ENCODE data around the gene KCNIP3. TPM values are rescaled to one million over a fixed set of nuclear protein-coding genes. Genes with fewer than 3 reads are reported as not detected.
"Not testable (repeated sequence)": the region's sequence is repeated elsewhere in the genome, so short reads cannot be mapped to it uniquely, and the experiment has no call there.

The KCNIP3 gene
- total RNA-seq, 1 experiment from 2014 or later, result 0.74 TPM

- DNase-seq (ENCODE audit: low spot score), result no peak
These were observed 49.9 kb downstream of the KCNIP3 start for GRCh38 chr2:95346738-95347671.

- DNase-seq (ENCODE audit: low spot score), result no peak
These were observed 50.8 kb downstream of the KCNIP3 start for GRCh38 chr2:95347681-95348608.

- no peak for DNase-seq (ENCODE audit: low spot score)
These were observed 51.7 kb downstream of the KCNIP3 start for GRCh38 chr2:95348609-95349567.

GRCh38 chr2:95349568-95350322, 52.6 kb downstream of the KCNIP3 start:
- no peak for DNase-seq (ENCODE audit: low spot score)

- no peak for DNase-seq (ENCODE audit: low spot score)
These were observed 53.2 kb downstream of the KCNIP3 start for GRCh38 chr2:95350368-95350767.

- no peak for DNase-seq (ENCODE audit: low spot score)
These were observed 53.8 kb downstream of the KCNIP3 start for GRCh38 chr2:95350774-95351597.

- no peak for DNase-seq (ENCODE audit: low spot score)
These were observed 54.4 kb downstream of the KCNIP3 start for GRCh38 chr2:95351598-95351915.

- no peak for DNase-seq (ENCODE audit: low spot score)
These were observed 55.3 kb downstream of the KCNIP3 start for GRCh38 chr2:95352310-95353054.

- no peak for DNase-seq (ENCODE audit: low spot score)
These were observed 56.0 kb downstream of the KCNIP3 start for GRCh38 chr2:95353055-95353575.

GRCh38 chr2:95353613-95354468, 56.7 kb downstream of the KCNIP3 start:
- no peak for DNase-seq (ENCODE audit: low spot score)

GRCh38 chr2:95354469-95354901, 57.3 kb downstream of the KCNIP3 start:
- DNase-seq (ENCODE audit: low spot score), result no peak

- no peak for DNase-seq (ENCODE audit: low spot score)
These were observed 57.8 kb downstream of the KCNIP3 start for GRCh38 chr2:95354925-95355324.

- DNase-seq (ENCODE audit: low spot score), result not testable (repeated sequence)
These were observed 58.3 kb downstream of the KCNIP3 start for GRCh38 chr2:95355486-95355885.

GRCh38 chr2:95356821-95357700, 59.9 kb downstream of the KCNIP3 start:
- DNase-seq (ENCODE audit: low spot score), result no peak

GRCh38 chr2:95357717-95358280, 60.7 kb downstream of the KCNIP3 start:
- DNase-seq (ENCODE audit: low spot score), result no peak

- DNase-seq (ENCODE audit: low spot score), result no peak
These were observed 61.9 kb downstream of the KCNIP3 start for GRCh38 chr2:95359031-95359430.

Data from HT-29 (cell line).